ENCODE results near the gene WDR62. TPM values are rescaled to one million over a fixed set of nuclear protein-coding genes. Genes with fewer than 3 reads are reported as not detected.

The WDR62 gene
- total RNA-seq, 4 donors from 2014 or later, result 0.78 to 1.8 (median 0.84) TPM

DNA sequence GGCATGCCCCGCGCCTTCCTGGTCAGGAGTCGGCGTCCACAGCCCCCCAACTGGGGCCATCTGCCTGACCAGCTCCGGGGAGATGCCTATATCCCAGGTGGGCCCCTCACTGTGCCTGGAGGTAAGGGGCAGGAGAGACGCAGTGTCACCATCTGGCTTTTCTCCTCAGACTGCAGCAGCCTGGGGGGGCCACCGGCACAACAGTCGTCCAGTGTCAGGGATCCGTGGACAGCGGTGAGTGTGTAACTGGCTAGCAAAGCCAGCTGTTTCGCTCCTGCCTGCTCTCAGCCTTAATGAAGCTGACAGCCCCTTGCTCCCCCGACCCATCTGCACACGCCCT, 56.5 kb downstream of the WDR62 start:
- intact Hi-C loops (cut with DNase I), result loop anchor here (5.0 kb wide), 1 partner anchor 54 kb away; no protein-coding TSS in a partner anchor
- Histone ChIP-seq H3K36me3 (peaks cover 8 to 23% of the 10 kb centered on the region in 2 donors), H3K4me3 (replicated peaks in 1 of 3) (no peak overlapping the region), H3K9me3 (no peaks in the 10 kb centered on the region), H3K27ac (no peak overlapping the region), H3K4me1 (peaks cover 11 to 13% of the 10 kb centered on the region in 2 donors), H3K27me3 (no peaks in the 10 kb centered on the region)
- DNase-seq, result no peak
- WGBS, 2 donors, result 82% methylated on average over 6 of the region's 13 CpGs; no CpG with 5 or more reads in 1 of the 2 donors
- no peak for TF ChIP-seq POLR2A (IDR thresholded peaks at IDR 0.05)
- TF ChIP-seq, protein P1, sequence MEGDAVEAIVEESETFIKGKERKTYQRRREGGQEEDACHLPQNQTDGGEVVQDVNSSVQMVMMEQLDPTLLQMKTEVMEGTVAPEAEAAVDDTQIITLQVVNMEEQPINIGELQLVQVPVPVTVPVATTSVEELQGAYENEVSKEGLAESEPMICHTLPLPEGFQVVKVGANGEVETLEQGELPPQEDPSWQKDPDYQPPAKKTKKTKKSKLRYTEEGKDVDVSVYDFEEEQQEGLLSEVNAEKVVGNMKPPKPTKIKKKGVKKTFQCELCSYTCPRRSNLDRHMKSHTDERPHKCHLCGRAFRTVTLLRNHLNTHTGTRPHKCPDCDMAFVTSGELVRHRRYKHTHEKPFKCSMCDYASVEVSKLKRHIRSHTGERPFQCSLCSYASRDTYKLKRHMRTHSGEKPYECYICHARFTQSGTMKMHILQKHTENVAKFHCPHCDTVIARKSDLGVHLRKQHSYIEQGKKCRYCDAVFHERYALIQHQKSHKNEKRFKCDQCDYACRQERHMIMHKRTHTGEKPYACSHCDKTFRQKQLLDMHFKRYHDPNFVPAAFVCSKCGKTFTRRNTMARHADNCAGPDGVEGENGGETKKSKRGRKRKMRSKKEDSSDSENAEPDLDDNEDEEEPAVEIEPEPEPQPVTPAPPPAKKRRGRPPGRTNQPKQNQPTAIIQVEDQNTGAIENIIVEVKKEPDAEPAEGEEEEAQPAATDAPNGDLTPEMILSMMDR (IDR thresholded peaks at IDR 0.05), result no peak

GRCh38 chr19:36112678-36113077, 58.0 kb downstream of the WDR62 start:
- intact Hi-C loops (cut with DNase I), result loop anchor here (5.0 kb wide), 1 partner anchor 55 kb away; no protein-coding TSS in a partner anchor
- H3K4me3 ChIP-seq (replicated peaks in 1 of 3), result no peak overlapping the region

GRCh38 chr19:36113425-36113824, 58.7 kb downstream of the WDR62 start:
- DNase-seq, result no peak
- TF ChIP-seq, protein P1 (IDR thresholded peaks at IDR 0.05), result no peak
- TF ChIP-seq POLR2A (IDR thresholded peaks at IDR 0.05), result no peak
- WGBS, 2 donors, result 90 to 91% methylated on average over 34 of the region's 34 CpGs
- Histone ChIP-seq H3K4me3 (replicated peaks in 1 of 3) (no peak overlapping the region), H3K9me3 (no peaks in the 10 kb centered on the region), H3K27me3 (no peaks in the 10 kb centered on the region), H3K36me3 (peaks cover 12 to 23% of the 10 kb centered on the region in 2 donors), H3K4me1 (peaks cover 15 to 16% of the 10 kb centered on the region in 2 donors), H3K27ac (no peak overlapping the region)
- intact Hi-C loops (cut with DNase I), result loop anchor here (5.0 kb wide), 1 partner anchor 56 kb away; no protein-coding TSS in a partner anchor

More at GRCh38 chr19:36112678-36113077, 58.0 kb downstream of the WDR62 start:
- peaks cover 8 to 23% of the 10 kb centered on the region in 2 donors for H3K36me3 ChIP-seq
- H3K4me1 ChIP-seq, result peaks cover 15 to 16% of the 10 kb centered on the region in 2 donors
- no peak for TF ChIP-seq POLR2A (IDR thresholded peaks at IDR 0.05)
- TF ChIP-seq, protein P1 (IDR thresholded peaks at IDR 0.05), result no peak
- no peaks in the 10 kb centered on the region for H3K27me3 ChIP-seq
- no peak for DNase-seq
- 95 to 98% methylated on average over 10 of the region's 10 CpGs for WGBS, 2 donors
- H3K9me3 ChIP-seq, result no peaks in the 10 kb centered on the region
- H3K27ac ChIP-seq, result no peak overlapping the region

GRCh38 chr19:36113894-36114720, 59.4 kb downstream of the WDR62 start:
- Histone ChIP-seq H3K4me3 (replicated peaks in 1 of 3) (peak overlapping the region; percentile 13 to 87 (median 60)), H3K36me3 (peaks cover 12 to 23% of the 10 kb centered on the region in 2 donors), H3K27ac (peak overlapping the region; percentile 24 to 84 (median 68)), H3K9me3 (no peaks in the 10 kb centered on the region), H3K4me1 (peaks cover 15 to 16% of the 10 kb centered on the region in 2 donors), H3K27me3 (no peaks in the 10 kb centered on the region)
- TF ChIP-seq POLR2A (IDR thresholded peaks at IDR 0.05), result no peak
- TF ChIP-seq, protein P1 (IDR thresholded peaks at IDR 0.05), result no peak
- WGBS, 2 donors, result 4 to 9% methylated on average over 24 to 47 of the region's 48 CpGs
- intact Hi-C loops (cut with DNase I), result loop anchor here (5.0 kb wide), 1 partner anchor 57 kb away; no protein-coding TSS in a partner anchor
- peak; percentile 34 to 49 for DNase-seq
